NCI-H1092 treated with DMSO at 0.1 percent for 48 hours (cell line): ENCODE measurements around the gene AP1M2.
"Not testable (repeated sequence)": the region's sequence is repeated elsewhere in the genome, so short reads cannot be mapped to it uniquely, and the experiment has no call there.

Experiments
- DNase-seq: peaks from one replicate; lab custom pipeline; 2025; lab: John Stamatoyannopoulos, UW

Gene AP1M2

GRCh38 chr19:10601999-10602329 lies 14.9 kb upstream of the AP1M2 start:
- DNase-seq = no peak

GRCh38 chr19:10600149-10600548 lies 13.0 kb upstream of the AP1M2 start:
- DNase-seq = no peak

GRCh38 chr19:10593820-10594637 lies 6.9 kb upstream of the AP1M2 start:
- DNase-seq = no peak

- DNase-seq = no peak
Measured at GRCh38 chr19:10593148-10593547, 6.0 kb upstream of the AP1M2 start.

GRCh38 chr19:10587839-10588150 lies 683 bp upstream of the AP1M2 start:
- DNase-seq = no peak

- DNase-seq = no peak
Measured at GRCh38 chr19:10586396-10586795, 716 bp downstream of the AP1M2 start.

- DNase-seq = no peak
Measured at GRCh38 chr19:10583036-10583776, 3.9 kb downstream of the AP1M2 start.

GRCh38 chr19:10582091-10582490 lies 5.0 kb downstream of the AP1M2 start:
- no peak for DNase-seq

- DNase-seq = peak; percentile 84
Measured at GRCh38 chr19:10580979-10581631, 6.0 kb downstream of the AP1M2 start.

GRCh38 chr19:10577951-10578350 lies 9.2 kb downstream of the AP1M2 start:
- DNase-seq = no peak

GRCh38 chr19:10575011-10575716 lies 11.9 kb downstream of the AP1M2 start:
- no peak for DNase-seq

GRCh38 chr19:10574462-10574861 lies 12.7 kb downstream of the AP1M2 start:
- no peak for DNase-seq

- DNase-seq = not testable (repeated sequence)
Measured at GRCh38 chr19:10573793-10574192, 13.3 kb downstream of the AP1M2 start.

- peak; percentile 99 for DNase-seq
Measured at GRCh38 chr19:10568826-10569651, 18.1 kb downstream of the AP1M2 start, which contains the start of gene CDKN2D. TSS of gene CDKN2D (minus strand) at chr19:10568979. CDS start at chr19:10568653, 326 bp downstream.

GRCh38 chr19:10568062-10568825 lies 18.9 kb downstream of the AP1M2 start:
- no peak for DNase-seq

GRCh38 chr19:10567656-10568055 lies 19.5 kb downstream of the AP1M2 start:
- DNase-seq = no peak

GRCh38 chr19:10566658-10567410 lies 20.3 kb downstream of the AP1M2 start:
- no peak for DNase-seq

GRCh38 chr19:10566408-10566657 lies 20.8 kb downstream of the AP1M2 start:
- no peak for DNase-seq

- peak; percentile 96 for DNase-seq
Measured at GRCh38 chr19:10565567-10566407, 21.3 kb downstream of the AP1M2 start, which contains the start of gene KRI1. TSS of gene KRI1 (minus strand) at chr19:10566010. CDS start at chr19:10565999, 11 bp downstream.
